SU-DHL-6 (cell line): ENCODE data around the gene SMIM38.

ENCODE experiments used
- EZH2phosphoT487 ChIP-seq: fragments of 200-600 bp; sonication (generic), shearing (Covaris generic); conservative IDR thresholded peaks from 2 replicates; pipeline ENCODE4 v1.6.1; 2018; ENCODE audit warnings: mild to moderate bottlenecking, antibody characterized with exemption, low read length, moderate library complexity, mixed read lengths
- TF ChIP-seq, protein P1 (sequence below): fragments of 200-600 bp; sonication (generic); IDR thresholded peaks from one replicate; pipeline ENCODE4 v1.5.1; 2017; ENCODE audit warnings: antibody characterized with exemption, mild to moderate bottlenecking, low read length, moderate library complexity; ENCODE audit not compliant: insufficient read depth, poor library complexity, severe bottlenecking

DNA sequence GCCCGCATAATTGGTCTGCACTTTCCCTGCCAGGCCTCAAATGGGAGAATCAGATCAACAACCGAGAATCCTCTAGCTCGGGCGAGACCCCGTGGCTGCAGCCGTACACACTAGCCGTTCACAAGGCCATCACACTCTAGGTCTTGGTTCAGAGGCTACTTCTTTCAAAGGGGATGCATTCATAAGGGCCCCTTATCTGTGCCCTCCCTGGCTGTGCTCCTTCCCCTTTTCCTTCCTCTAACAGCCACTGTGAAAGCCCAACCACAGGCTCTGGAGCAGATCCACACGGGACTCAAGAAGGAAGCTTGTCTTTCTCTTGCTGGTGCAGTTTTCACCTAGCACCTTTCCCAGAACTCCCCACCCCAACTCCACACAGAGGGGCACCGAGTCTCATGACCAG lies 24.5 kb downstream of the SMIM38 start:
- TF ChIP-seq, protein P1, sequence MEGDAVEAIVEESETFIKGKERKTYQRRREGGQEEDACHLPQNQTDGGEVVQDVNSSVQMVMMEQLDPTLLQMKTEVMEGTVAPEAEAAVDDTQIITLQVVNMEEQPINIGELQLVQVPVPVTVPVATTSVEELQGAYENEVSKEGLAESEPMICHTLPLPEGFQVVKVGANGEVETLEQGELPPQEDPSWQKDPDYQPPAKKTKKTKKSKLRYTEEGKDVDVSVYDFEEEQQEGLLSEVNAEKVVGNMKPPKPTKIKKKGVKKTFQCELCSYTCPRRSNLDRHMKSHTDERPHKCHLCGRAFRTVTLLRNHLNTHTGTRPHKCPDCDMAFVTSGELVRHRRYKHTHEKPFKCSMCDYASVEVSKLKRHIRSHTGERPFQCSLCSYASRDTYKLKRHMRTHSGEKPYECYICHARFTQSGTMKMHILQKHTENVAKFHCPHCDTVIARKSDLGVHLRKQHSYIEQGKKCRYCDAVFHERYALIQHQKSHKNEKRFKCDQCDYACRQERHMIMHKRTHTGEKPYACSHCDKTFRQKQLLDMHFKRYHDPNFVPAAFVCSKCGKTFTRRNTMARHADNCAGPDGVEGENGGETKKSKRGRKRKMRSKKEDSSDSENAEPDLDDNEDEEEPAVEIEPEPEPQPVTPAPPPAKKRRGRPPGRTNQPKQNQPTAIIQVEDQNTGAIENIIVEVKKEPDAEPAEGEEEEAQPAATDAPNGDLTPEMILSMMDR = no peak
- no peak for TF ChIP-seq EZH2phosphoT487
